Epithelial cell of proximal tubule (primary cell): Measurements from ENCODE around the gene FPR1. TPM values are rescaled to one million over a fixed set of nuclear protein-coding genes. Genes with fewer than 3 reads are reported as not detected.

Source experiments
- DNase-seq: peaks from one replicate; pipeline ENCODE4 v3.0.0-alpha.2; 2011; ENCODE audit warnings: low read depth
- H3K4me3 ChIP-seq: 2 replicates; pipeline ENCODE4 v1.5.1; 2011; ENCODE audit warnings: low read depth, mild to moderate bottlenecking, low read length
- CTCF ChIP-seq: conservative IDR thresholded peaks from 2 replicates; pipeline ENCODE4 v1.5.1; 2012; ENCODE audit warnings: low read depth, mild to moderate bottlenecking, low read length
- total RNA-seq: library from RNA; depleted of rRNA; stranded (reverse); fragments of >200 nt; gene quantifications from 2 replicates; pipeline ENCODE4 v1.2.3, GENCODE V29; 2015

The FPR1 gene
- total RNA-seq, 1 donor from 2014 or later, result not detected

GRCh38 chr19:51786646-51787494, 35.2 kb upstream of the FPR1 start:
- no peak overlapping the region for H3K4me3 ChIP-seq
- no peak for TF ChIP-seq CTCF
- DNase-seq, result no peak

- no peak overlapping the region for H3K4me3 ChIP-seq
- TF ChIP-seq CTCF, result no peak
- no peak for DNase-seq
Measured at GRCh38 chr19:51784922-51785690, 33.4 kb upstream of the FPR1 start.

- no peak for TF ChIP-seq CTCF
- no peak overlapping the region for H3K4me3 ChIP-seq
- no peak for DNase-seq
Measured at GRCh38 chr19:51784109-51784785, 32.6 kb upstream of the FPR1 start.

GRCh38 chr19:51783372-51783771, 31.7 kb upstream of the FPR1 start:
- no peak overlapping the region for H3K4me3 ChIP-seq
- no peak for DNase-seq
- TF ChIP-seq CTCF, result peak; percentile 40

- no peak for TF ChIP-seq CTCF
- H3K4me3 ChIP-seq, result no peak overlapping the region
- no peak for DNase-seq
Measured at GRCh38 chr19:51781999-51782398, 30.3 kb upstream of the FPR1 start.

GRCh38 chr19:51780270-51780669, 28.6 kb upstream of the FPR1 start:
- no peak overlapping the region for H3K4me3 ChIP-seq
- DNase-seq, result no peak
- no peak for TF ChIP-seq CTCF
